Thyroid gland (tissue), 4 donors: Measurements from ENCODE around the gene WDR55. TPM values are rescaled to one million over a fixed set of nuclear protein-coding genes. Genes with fewer than 3 reads are reported as not detected.
"Not testable (repeated sequence)": the region's sequence is repeated elsewhere in the genome, so short reads cannot be mapped to it uniquely, and the experiment has no call there.

Experiments used
- DNase-seq, 2 donors: peaks; one replicate each; pipeline ENCODE4 v3.0.0-alpha.2; 2019
- H3K27ac ChIP-seq, 3 donors: fragments of 200-600 bp; sonication (generic); 1 replicate in 2 of 3; 2 replicates in 1 of 3; pipeline ENCODE4 v1.5.1; 2016 to 2019; ENCODE audit warnings: mild to moderate bottlenecking in 1 of 3, moderate library complexity in 1 of 3
- H3K27me3 ChIP-seq: fragments of 200-600 bp; sonication (generic); one replicate; pipeline ENCODE4 v1.5.1; 2019
- H3K36me3 ChIP-seq, 2 donors: fragments of 200-600 bp; sonication (generic); one replicate each; pipeline ENCODE4 v1.5.1; 2016 to 2019
- H3K4me1 ChIP-seq, 2 donors: fragments of 200-600 bp; sonication (generic); one replicate each; pipeline ENCODE4 v1.5.1; 2017 to 2019
- H3K4me3 ChIP-seq, 3 donors: fragments of 200-600 bp; sonication (generic); replicated peaks in 1 of 3; 1 replicate in 2 of 3; 2 replicates in 1 of 3; pipeline ENCODE4 v1.5.1; 2016; ENCODE audit warnings: mild to moderate bottlenecking in 1 of 3
- H3K9me3 ChIP-seq: fragments of 200-600 bp; sonication (generic); one replicate; pipeline ENCODE4 v1.5.1; 2017
- POLR2A ChIP-seq, 2 donors: fragments of 450-650 bp; IDR thresholded peaks; one replicate each; pipeline ENCODE4 v1.6.1; 2017; ENCODE audit warnings: antibody characterized with exemption in 2 of 2, mild to moderate bottlenecking in 2 of 2, moderate library complexity in 1 of 2
- WGBS, 2 donors: methylation state at CpG; one replicate each; pipeline ENCODE4 v1.1.5; 2017; 5-methylcytosine and 5-hydroxymethylcytosine counted together
- intact Hi-C: fragments of 100-400 bp; cut with DNase I; formaldehyde crosslinking; loops from one replicate; pipeline ENCODE4 v1.15.1; 2023
- total RNA-seq, 4 donors: library from RNA; depleted of rRNA; stranded (reverse); fragments of >200 nt; gene quantifications; one replicate each; pipeline ENCODE4 v1.2.3, GENCODE V29; 2016
- TF ChIP-seq, protein P1 (sequence below), 6 experiments: fragments of 200-600 bp in 3 of 6; fragments of 450-650 bp in 3 of 6; sonication (generic) in 3 of 6; IDR thresholded peaks; one replicate each; pipeline ENCODE4 v1.5.1; 2016 to 2019; ENCODE audit warnings: antibody characterized with exemption in 6 of 6, mild to moderate bottlenecking in 2 of 6, inconsistent platforms in 1 of 6, moderate library complexity in 1 of 6

The WDR55 gene, protein sequence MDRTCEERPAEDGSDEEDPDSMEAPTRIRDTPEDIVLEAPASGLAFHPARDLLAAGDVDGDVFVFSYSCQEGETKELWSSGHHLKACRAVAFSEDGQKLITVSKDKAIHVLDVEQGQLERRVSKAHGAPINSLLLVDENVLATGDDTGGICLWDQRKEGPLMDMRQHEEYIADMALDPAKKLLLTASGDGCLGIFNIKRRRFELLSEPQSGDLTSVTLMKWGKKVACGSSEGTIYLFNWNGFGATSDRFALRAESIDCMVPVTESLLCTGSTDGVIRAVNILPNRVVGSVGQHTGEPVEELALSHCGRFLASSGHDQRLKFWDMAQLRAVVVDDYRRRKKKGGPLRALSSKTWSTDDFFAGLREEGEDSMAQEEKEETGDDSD
- 10 to 100 TPM; 19.5 to 23.8 (median 20.7) TPM for total RNA-seq

DNA sequence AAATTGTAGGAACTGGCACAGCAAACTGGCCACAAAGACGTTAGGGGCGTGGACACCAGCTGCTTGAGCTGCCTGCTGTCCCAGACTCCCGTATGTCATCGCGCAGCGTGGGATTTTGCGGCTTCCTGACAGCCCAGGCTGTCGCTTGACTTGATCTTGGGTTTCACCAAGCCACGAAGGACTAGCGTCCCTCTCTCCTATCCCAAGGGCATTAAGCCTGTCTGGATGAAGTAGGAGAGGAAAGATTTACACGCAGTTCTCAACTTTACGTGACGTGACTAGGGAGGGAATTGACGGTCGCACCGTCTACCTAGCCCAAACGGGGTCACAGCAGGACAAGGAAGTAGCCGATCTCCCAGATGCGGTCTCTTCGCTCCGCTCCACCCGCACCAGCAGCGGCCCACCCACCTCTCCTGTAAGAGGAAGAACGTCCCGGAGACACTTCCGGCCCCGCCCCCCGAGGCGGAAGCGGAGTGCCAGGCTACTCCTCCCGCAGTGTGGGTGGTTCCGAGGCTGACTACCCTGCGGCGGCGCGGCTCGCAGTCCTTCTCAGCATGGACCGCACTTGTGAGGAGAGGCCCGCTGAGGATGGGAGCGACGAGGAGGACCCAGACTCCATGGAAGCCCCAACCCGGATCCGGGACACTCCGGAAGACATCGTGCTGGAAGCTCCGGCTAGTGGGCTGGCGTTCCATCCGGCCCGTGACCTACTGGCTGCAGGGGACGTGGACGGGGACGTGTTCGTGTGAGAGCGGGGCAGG lies at the start of gene WDR55:
TSS of gene WDR55 (plus strand) at position 546 of the 761 bp plus-strand sequence. CDS start at position 555, 9 bp downstream.
- WGBS, 2 donors: 1% methylated on average over 32 to 34 of the region's 54 CpGs
- TF ChIP-seq, protein P1, sequence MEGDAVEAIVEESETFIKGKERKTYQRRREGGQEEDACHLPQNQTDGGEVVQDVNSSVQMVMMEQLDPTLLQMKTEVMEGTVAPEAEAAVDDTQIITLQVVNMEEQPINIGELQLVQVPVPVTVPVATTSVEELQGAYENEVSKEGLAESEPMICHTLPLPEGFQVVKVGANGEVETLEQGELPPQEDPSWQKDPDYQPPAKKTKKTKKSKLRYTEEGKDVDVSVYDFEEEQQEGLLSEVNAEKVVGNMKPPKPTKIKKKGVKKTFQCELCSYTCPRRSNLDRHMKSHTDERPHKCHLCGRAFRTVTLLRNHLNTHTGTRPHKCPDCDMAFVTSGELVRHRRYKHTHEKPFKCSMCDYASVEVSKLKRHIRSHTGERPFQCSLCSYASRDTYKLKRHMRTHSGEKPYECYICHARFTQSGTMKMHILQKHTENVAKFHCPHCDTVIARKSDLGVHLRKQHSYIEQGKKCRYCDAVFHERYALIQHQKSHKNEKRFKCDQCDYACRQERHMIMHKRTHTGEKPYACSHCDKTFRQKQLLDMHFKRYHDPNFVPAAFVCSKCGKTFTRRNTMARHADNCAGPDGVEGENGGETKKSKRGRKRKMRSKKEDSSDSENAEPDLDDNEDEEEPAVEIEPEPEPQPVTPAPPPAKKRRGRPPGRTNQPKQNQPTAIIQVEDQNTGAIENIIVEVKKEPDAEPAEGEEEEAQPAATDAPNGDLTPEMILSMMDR (IDR thresholded peaks at IDR 0.05): peak in 1 of 6 experiments; percentile 2
- peak; percentile 2 to 93 for TF ChIP-seq POLR2A (IDR thresholded peaks at IDR 0.05)
- H3K36me3 ChIP-seq: peaks cover 49% of the 10 kb centered on the region in 2 donors

DNA sequence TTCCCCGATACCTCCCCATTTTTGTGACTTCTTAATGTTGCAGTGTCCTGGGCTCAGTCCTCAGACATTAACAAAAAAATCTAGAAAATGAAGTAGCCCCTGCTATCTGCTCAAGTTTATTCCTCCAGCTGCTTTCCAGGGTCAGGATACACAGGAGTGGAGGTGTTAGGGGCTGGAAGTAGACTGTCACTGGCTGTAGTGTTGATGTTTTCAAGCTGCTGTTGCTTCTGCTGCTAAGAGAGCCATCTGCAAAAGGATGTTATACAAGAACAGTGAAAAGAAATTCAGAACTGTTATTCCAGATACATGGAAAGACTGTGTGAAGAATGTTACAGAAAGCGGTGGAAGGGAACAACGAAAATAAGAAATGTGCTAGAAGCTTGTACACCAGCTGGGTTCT lies 42.4 kb upstream of the WDR55 start:
- DNase-seq: no peak
- H3K36me3 ChIP-seq: no peaks in the 10 kb centered on the region
- H3K27ac ChIP-seq: no peak overlapping the region
- intact Hi-C loops: no loop called here
- no peak overlapping the region for H3K4me3 ChIP-seq
- TF ChIP-seq, protein P1 (IDR thresholded peaks at IDR 0.05): no peak
- TF ChIP-seq POLR2A (IDR thresholded peaks at IDR 0.05): no peak
- H3K9me3 ChIP-seq: no peaks in the 10 kb centered on the region
- no peaks in the 10 kb centered on the region for H3K4me1 ChIP-seq
- H3K27me3 ChIP-seq: no peaks in the 10 kb centered on the region
- 86 to 94% methylated on average over 3 of the region's 3 CpGs for WGBS, 2 donors

More for the DNA sequence above, at the start of gene WDR55:
- peaks cover 10 to 18% of the 10 kb centered on the region in 2 donors for H3K4me1 ChIP-seq
- intact Hi-C loops: no loop called here
- H3K4me3 ChIP-seq: peak within 1 kb of the TSS; percentile 57 to 91 (median 71)
- H3K9me3 ChIP-seq: no peaks in the 10 kb centered on the region
- H3K27ac ChIP-seq: peak within 1 kb of the TSS; percentile 87 to 95 (median 92)
- H3K27me3 ChIP-seq: no peaks in the 10 kb centered on the region
- DNase-seq: peak; percentile 96 to 97

DNA sequence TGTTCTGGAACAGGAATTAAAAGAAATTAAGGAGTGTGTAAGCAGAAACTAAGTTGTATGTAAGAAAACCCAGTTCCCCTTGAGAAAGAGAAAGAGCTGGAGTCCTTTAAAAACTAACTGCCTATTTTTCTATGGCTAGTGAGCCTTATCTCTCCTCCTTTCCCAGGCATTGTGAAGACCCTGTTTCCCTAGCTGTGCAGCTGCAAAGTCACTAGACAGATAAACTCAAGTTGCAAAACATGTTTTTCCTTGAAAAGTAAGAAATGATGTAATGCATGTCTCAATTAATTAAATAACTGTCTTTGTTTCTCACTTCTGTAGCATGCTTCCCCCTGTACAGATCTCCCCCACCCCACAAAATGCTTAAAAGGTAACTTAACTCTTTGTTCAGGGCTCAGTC lies 41.6 kb upstream of the WDR55 start:
- H3K27ac ChIP-seq, H3K27me3 ChIP-seq, H3K9me3 ChIP-seq, H3K4me3 ChIP-seq, DNase-seq, H3K36me3 ChIP-seq, H3K4me1 ChIP-seq, intact Hi-C loops: not testable (repeated sequence)

DNA sequence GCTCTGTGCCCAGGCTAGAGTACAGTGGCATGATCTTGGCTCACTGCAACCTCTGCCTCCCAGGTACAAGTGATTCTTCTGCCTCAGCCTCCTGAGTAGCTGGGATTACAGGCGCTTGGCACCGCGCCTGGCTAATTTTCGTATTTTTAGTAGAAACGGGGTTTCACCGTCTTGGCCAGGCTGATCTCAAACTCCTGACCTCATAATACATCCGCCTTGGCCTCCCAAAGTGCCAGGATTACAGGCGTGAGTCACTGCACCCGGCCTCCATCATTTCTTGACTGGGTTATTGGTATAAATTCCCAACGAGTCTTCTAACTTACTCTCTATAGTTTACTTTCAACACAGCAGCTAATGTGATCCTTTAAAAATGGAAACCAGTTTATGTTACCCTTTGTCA lies 39.8 kb upstream of the WDR55 start:
- H3K9me3 ChIP-seq, H3K27me3 ChIP-seq, DNase-seq, H3K4me3 ChIP-seq, H3K36me3 ChIP-seq, H3K4me1 ChIP-seq, H3K27ac ChIP-seq, intact Hi-C loops: not testable (repeated sequence)
- 87 to 88% methylated on average over 10 of the region's 10 CpGs for WGBS, 2 donors

DNA sequence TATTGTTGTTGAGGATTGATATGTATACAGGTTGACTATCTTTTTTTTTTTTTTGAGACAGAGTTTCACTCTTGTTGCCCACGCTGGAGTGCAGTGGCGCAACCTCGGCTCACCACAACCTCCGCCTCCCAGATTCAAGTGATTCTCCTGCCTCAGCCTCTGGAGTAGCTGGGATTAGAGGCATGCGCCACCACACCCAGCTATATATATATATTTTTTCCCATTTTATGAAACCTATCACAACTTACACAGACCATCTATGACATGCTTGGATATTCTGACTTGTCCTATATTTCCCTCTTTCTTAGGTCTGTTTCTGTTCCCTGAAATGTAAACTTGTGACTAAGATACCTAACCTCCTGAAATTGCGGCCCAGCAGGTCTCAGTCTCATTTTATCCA lies 36.7 kb upstream of the WDR55 start:
- Histone ChIP-seq H3K9me3 (no peaks in the 10 kb centered on the region), H3K27ac (no peak overlapping the region), H3K4me1 (peaks cover 0 to 9% of the 10 kb centered on the region in 2 donors), H3K36me3 (no peaks in the 10 kb centered on the region), H3K27me3 (no peaks in the 10 kb centered on the region), H3K4me3 (no peak overlapping the region)
- TF ChIP-seq, protein P1 (IDR thresholded peaks at IDR 0.05): no peak
- no peak for TF ChIP-seq POLR2A (IDR thresholded peaks at IDR 0.05)
- DNase-seq: no peak
- intact Hi-C loops: no loop called here
- 85 to 87% methylated on average over 6 of the region's 6 CpGs for WGBS, 2 donors

DNA sequence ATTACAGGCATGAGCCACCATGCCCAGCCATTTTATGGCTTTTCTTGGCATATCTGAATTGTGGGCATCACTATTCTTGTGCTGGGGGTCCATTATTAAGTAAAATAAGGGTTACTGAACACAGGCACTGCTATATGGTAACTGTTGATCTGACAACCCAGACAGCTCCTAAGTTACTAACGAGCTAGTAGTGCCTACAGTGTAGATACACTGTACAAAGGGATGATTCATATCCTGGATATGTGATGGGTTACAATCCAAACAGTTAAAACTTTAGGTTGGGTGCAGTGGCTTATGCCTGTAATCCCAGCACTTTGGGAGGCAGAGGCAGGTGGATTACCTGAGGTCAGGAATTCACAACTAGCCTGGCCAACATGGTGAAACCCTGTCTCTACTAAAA lies 36.0 kb upstream of the WDR55 start:
- no peak for DNase-seq

More for the DNA sequence above, 36.0 kb upstream of the WDR55 start:
- H3K4me3 ChIP-seq: no peak overlapping the region
- H3K4me1 ChIP-seq: peaks cover 5 to 15% of the 10 kb centered on the region in 2 donors
- H3K36me3 ChIP-seq: no peaks in the 10 kb centered on the region
- H3K27me3 ChIP-seq: no peaks in the 10 kb centered on the region
- no peaks in the 10 kb centered on the region for H3K9me3 ChIP-seq
- H3K27ac ChIP-seq: no peak overlapping the region
- WGBS, 2 donors: 46 to 47% methylated on average over 1 of the region's 1 CpG
- no peak for TF ChIP-seq POLR2A (IDR thresholded peaks at IDR 0.05)
- TF ChIP-seq, protein P1 (IDR thresholded peaks at IDR 0.05): no peak
- intact Hi-C loops: no loop called here
